Mesenchymal stem cell (in vitro differentiated cells and primary cell): ENCODE data around the gene GRM7.
A peak's percentile ranks its signal among the peaks of the same experiment; 100 is the strongest.

ENCODE experiments used
- DNase-seq: peaks from one replicate; pipeline ENCODE4 v3.0.0-alpha.2; 2013
- H2AFZ ChIP-seq: one replicate; pipeline ENCODE4 v1.6.1; 2013; ENCODE audit warnings: low read depth, mild to moderate bottlenecking, control low read depth, inconsistent platforms, low read length, moderate library complexity
- H2AK5ac ChIP-seq: 2 replicates; pipeline ENCODE4 v1.6.1; 2013; ENCODE audit warnings: low read length, moderate library complexity, mild to moderate bottlenecking, inconsistent platforms; ENCODE audit not compliant: severe bottlenecking
- H2BK120ac ChIP-seq: one replicate; pipeline ENCODE4 v1.6.1; 2013; ENCODE audit warnings: low read depth, mild to moderate bottlenecking, inconsistent platforms, low read length, moderate library complexity
- H2BK12ac ChIP-seq, 2 experiments: one replicate each; pipeline ENCODE4 v1.6.1; 2013; ENCODE audit warnings: inconsistent platforms in 2 of 2, low read length in 2 of 2, mild to moderate bottlenecking in 2 of 2, moderate library complexity in 2 of 2, control low read depth in 1 of 2
- H2BK15ac ChIP-seq: one replicate; pipeline ENCODE4 v1.6.1; 2013; ENCODE audit warnings: mild to moderate bottlenecking, low read depth, inconsistent platforms; ENCODE audit not compliant: poor library complexity, severe bottlenecking
- H2BK5ac ChIP-seq: 2 replicates; pipeline ENCODE4 v1.6.1; 2013; ENCODE audit warnings: low read depth, mild to moderate bottlenecking, low read length, control low read depth, inconsistent platforms; ENCODE audit not compliant: poor library complexity, severe bottlenecking
- H3K14ac ChIP-seq, 2 experiments: one replicate each; pipeline ENCODE4 v1.6.1; 2013; ENCODE audit warnings: inconsistent platforms in 2 of 2, low read length in 2 of 2, control low read depth in 1 of 2, mild to moderate bottlenecking in 1 of 2, moderate library complexity in 1 of 2
- H3K18ac ChIP-seq, 2 experiments: one replicate each; pipeline ENCODE4 v1.6.1; 2013; ENCODE audit warnings: inconsistent platforms in 2 of 2, low read length in 2 of 2, control low read depth in 1 of 2, low read depth in 1 of 2, mild to moderate bottlenecking in 1 of 2
- H3K23ac ChIP-seq, 2 experiments: one replicate each; pipeline ENCODE4 v1.6.1; 2013; ENCODE audit warnings: inconsistent platforms in 2 of 2, low read length in 2 of 2, mild to moderate bottlenecking in 2 of 2, moderate library complexity in 2 of 2, control low read depth in 1 of 2
- H3K27ac ChIP-seq: 2 replicates; pipeline ENCODE4 v1.5.1; 2013; ENCODE audit warnings: mild to moderate bottlenecking, moderate library complexity, low read length, control low read depth, inconsistent platforms; ENCODE audit not compliant: poor library complexity, severe bottlenecking
- H3K27me3 ChIP-seq, 2 experiments: 2 replicates each; pipeline versions ENCODE4 v1.6.1 to v1.7.0; 2013; ENCODE audit warnings: low read length in 2 of 2, mild to moderate bottlenecking in 2 of 2, moderate library complexity in 2 of 2, control low read depth in 1 of 2, inconsistent platforms in 1 of 2; ENCODE audit not compliant: control insufficient read depth in 1 of 2, insufficient read depth in 1 of 2
- H3K36me3 ChIP-seq, 2 experiments: 2 replicates each; pipeline versions ENCODE4 v1.6.1 to v1.7.0; 2013; ENCODE audit warnings: low read length in 2 of 2, control low read depth in 1 of 2, inconsistent platforms in 1 of 2, low read depth in 1 of 2, mild to moderate bottlenecking in 1 of 2; ENCODE audit not compliant: insufficient read depth in 2 of 2, control insufficient read depth in 1 of 2
- H3K4ac ChIP-seq, 2 experiments: one replicate each; pipeline ENCODE4 v1.6.1; 2013; ENCODE audit warnings: inconsistent platforms in 2 of 2, low read length in 2 of 2, mild to moderate bottlenecking in 2 of 2, moderate library complexity in 2 of 2, control low read depth in 1 of 2, low read depth in 1 of 2
- H3K4me1 ChIP-seq: 2 replicates; pipeline ENCODE4 v1.6.1; 2013; ENCODE audit warnings: low read depth, low read length, control low read depth; ENCODE audit not compliant: control insufficient read depth, insufficient read depth
- H3K4me2 ChIP-seq: 2 replicates; pipeline ENCODE4 v1.6.1; 2013; ENCODE audit warnings: low read length, mild to moderate bottlenecking, inconsistent platforms; ENCODE audit not compliant: poor library complexity, severe bottlenecking
- H3K4me3 ChIP-seq, 2 experiments: 2 replicates each; pipeline versions ENCODE4 v1.5.1 to v1.7.0; 2013; ENCODE audit warnings: low read length in 2 of 2, mild to moderate bottlenecking in 2 of 2, control low read depth in 1 of 2, low read depth in 1 of 2; ENCODE audit not compliant: insufficient read depth in 1 of 2
- H3K79me1 ChIP-seq: replicated peaks from 2 replicates; pipeline ENCODE4 v1.6.1; 2013; ENCODE audit warnings: mild to moderate bottlenecking, control low read depth, low read length, inconsistent platforms; ENCODE audit not compliant: poor library complexity, severe bottlenecking
- H3K9ac ChIP-seq: 2 replicates; pipeline ENCODE4 v1.7.0; 2013; ENCODE audit warnings: mild to moderate bottlenecking, low read length, moderate library complexity
- H3K9me3 ChIP-seq: 2 replicates; pipeline ENCODE4 v1.7.0; 2013; ENCODE audit warnings: mild to moderate bottlenecking, low read length; ENCODE audit not compliant: control insufficient read depth
- H4K8ac ChIP-seq: one replicate; pipeline ENCODE4 v1.6.1; 2013; ENCODE audit warnings: inconsistent platforms, mild to moderate bottlenecking, low read length, moderate library complexity
- H4K91ac ChIP-seq: one replicate; pipeline ENCODE4 v1.6.1; 2013; ENCODE audit warnings: mild to moderate bottlenecking, low read length, inconsistent platforms
- WGBS: methylation state at CpG from one replicate; pipeline ENCODE4 v1.1.7; 2013; ENCODE audit warnings: mixed read lengths; 5-methylcytosine and 5-hydroxymethylcytosine counted together

Gene GRM7

GRCh38 chr3:7764115-7764514 is 903.2 kb downstream of the GRM7 start:
- no peak overlapping the region for H2BK5ac ChIP-seq
- no peak overlapping the region for H3K9ac ChIP-seq
- H2AK5ac ChIP-seq: no peak overlapping the region
- H3K27ac ChIP-seq: no peak overlapping the region
- H4K91ac ChIP-seq: no peak overlapping the region
- H2AFZ ChIP-seq: no peak overlapping the region
- no peaks in the 10 kb centered on the region for H3K36me3 ChIP-seq
- no peak overlapping the region for H3K23ac ChIP-seq
- peaks cover 5% of the 10 kb centered on the region for H3K9me3 ChIP-seq
- no peak overlapping the region for H2BK120ac ChIP-seq
- H3K18ac ChIP-seq: no peak overlapping the region
- no peak overlapping the region for H3K4me2 ChIP-seq
- no peak overlapping the region for H2BK12ac ChIP-seq
- no peak overlapping the region for H3K4ac ChIP-seq
- H3K4me3 ChIP-seq: no peak overlapping the region
- H3K79me1 ChIP-seq: no peaks in the 10 kb centered on the region
- H3K4me1 ChIP-seq: no peaks in the 10 kb centered on the region
- no peak overlapping the region for H4K8ac ChIP-seq
- H3K14ac ChIP-seq: no peak overlapping the region
- no peak overlapping the region for H2BK15ac ChIP-seq
- WGBS: 86% methylated on average over 2 of the region's 2 CpGs
- no peaks in the 10 kb centered on the region for H3K27me3 ChIP-seq
- no peak for DNase-seq

- no peak overlapping the region for H4K91ac ChIP-seq
- no peak overlapping the region for H3K4ac ChIP-seq
- H2AFZ ChIP-seq: no peak overlapping the region
- peaks cover 5% of the 10 kb centered on the region for H3K9me3 ChIP-seq
- no peaks in the 10 kb centered on the region for H3K27me3 ChIP-seq
- no peak overlapping the region for H3K4me2 ChIP-seq
- no peak overlapping the region for H3K14ac ChIP-seq
- no peaks in the 10 kb centered on the region for H3K4me1 ChIP-seq
- H2AK5ac ChIP-seq: no peak overlapping the region
- H2BK15ac ChIP-seq: no peak overlapping the region
- H3K27ac ChIP-seq: no peak overlapping the region
- H4K8ac ChIP-seq: no peak overlapping the region
- no peak overlapping the region for H3K4me3 ChIP-seq
- H3K36me3 ChIP-seq: no peaks in the 10 kb centered on the region
- no peak overlapping the region for H2BK5ac ChIP-seq
- DNase-seq: no peak
- H3K23ac ChIP-seq: no peak overlapping the region
- no peaks in the 10 kb centered on the region for H3K79me1 ChIP-seq
- 86% methylated on average over 2 of the region's 4 CpGs for WGBS
- H2BK120ac ChIP-seq: no peak overlapping the region
- H3K18ac ChIP-seq: no peak overlapping the region
- H3K9ac ChIP-seq: no peak overlapping the region
- no peak overlapping the region for H2BK12ac ChIP-seq
These were observed 905.6 kb downstream of the GRM7 start for GRCh38 chr3:7766530-7766929.

GRCh38 chr3:7779331-7779730 is 918.4 kb downstream of the GRM7 start:
- WGBS: 68% methylated on average over 4 of the region's 4 CpGs
- no peaks in the 10 kb centered on the region for H3K36me3 ChIP-seq

GRCh38 chr3:7781395-7781794 is 920.5 kb downstream of the GRM7 start:
- H3K4me1 ChIP-seq: no peaks in the 10 kb centered on the region
- no peak overlapping the region for H3K4me3 ChIP-seq
- H3K36me3 ChIP-seq: no peaks in the 10 kb centered on the region
- DNase-seq: no peak
- no peaks in the 10 kb centered on the region for H3K79me1 ChIP-seq
- H3K9ac ChIP-seq: no peak overlapping the region
- 80% methylated on average over 4 of the region's 4 CpGs for WGBS
- no peak overlapping the region for H2BK15ac ChIP-seq
- no peak overlapping the region for H3K27ac ChIP-seq
- H3K14ac ChIP-seq: no peak overlapping the region
- no peak overlapping the region for H4K91ac ChIP-seq
- H2BK5ac ChIP-seq: no peak overlapping the region
- H4K8ac ChIP-seq: no peak overlapping the region
- no peak overlapping the region for H3K23ac ChIP-seq
- H2BK12ac ChIP-seq: no peak overlapping the region
- H3K4ac ChIP-seq: no peak overlapping the region
- no peak overlapping the region for H3K4me2 ChIP-seq
- H2AFZ ChIP-seq: no peak overlapping the region
- no peaks in the 10 kb centered on the region for H3K9me3 ChIP-seq
- no peaks in the 10 kb centered on the region for H3K27me3 ChIP-seq
- H2AK5ac ChIP-seq: no peak overlapping the region
- H2BK120ac ChIP-seq: no peak overlapping the region
- H3K18ac ChIP-seq: no peak overlapping the region

More at GRCh38 chr3:7779331-7779730, 918.4 kb downstream of the GRM7 start:
- H3K4me2 ChIP-seq: no peak overlapping the region
- H3K14ac ChIP-seq: no peak overlapping the region
- no peak overlapping the region for H4K8ac ChIP-seq
- no peaks in the 10 kb centered on the region for H3K27me3 ChIP-seq
- H3K9ac ChIP-seq: peak overlapping the region; percentile 33
- no peak overlapping the region for H2AK5ac ChIP-seq
- no peaks in the 10 kb centered on the region for H3K4me1 ChIP-seq
- no peak overlapping the region for H2BK5ac ChIP-seq
- no peak overlapping the region for H2BK120ac ChIP-seq
- H3K18ac ChIP-seq: no peak overlapping the region
- H3K27ac ChIP-seq: no peak overlapping the region
- H2BK15ac ChIP-seq: no peak overlapping the region
- no peaks in the 10 kb centered on the region for H3K79me1 ChIP-seq
- H4K91ac ChIP-seq: no peak overlapping the region
- no peak overlapping the region for H3K4ac ChIP-seq
- H3K23ac ChIP-seq: no peak overlapping the region
- H2AFZ ChIP-seq: no peak overlapping the region
- H3K9me3 ChIP-seq: no peaks in the 10 kb centered on the region
- no peak overlapping the region for H3K4me3 ChIP-seq
- H2BK12ac ChIP-seq: no peak overlapping the region
- peak; percentile 30 for DNase-seq
